Measurements from ENCODE around the gene PF4V1.

PF4V1 gene

DNA sequence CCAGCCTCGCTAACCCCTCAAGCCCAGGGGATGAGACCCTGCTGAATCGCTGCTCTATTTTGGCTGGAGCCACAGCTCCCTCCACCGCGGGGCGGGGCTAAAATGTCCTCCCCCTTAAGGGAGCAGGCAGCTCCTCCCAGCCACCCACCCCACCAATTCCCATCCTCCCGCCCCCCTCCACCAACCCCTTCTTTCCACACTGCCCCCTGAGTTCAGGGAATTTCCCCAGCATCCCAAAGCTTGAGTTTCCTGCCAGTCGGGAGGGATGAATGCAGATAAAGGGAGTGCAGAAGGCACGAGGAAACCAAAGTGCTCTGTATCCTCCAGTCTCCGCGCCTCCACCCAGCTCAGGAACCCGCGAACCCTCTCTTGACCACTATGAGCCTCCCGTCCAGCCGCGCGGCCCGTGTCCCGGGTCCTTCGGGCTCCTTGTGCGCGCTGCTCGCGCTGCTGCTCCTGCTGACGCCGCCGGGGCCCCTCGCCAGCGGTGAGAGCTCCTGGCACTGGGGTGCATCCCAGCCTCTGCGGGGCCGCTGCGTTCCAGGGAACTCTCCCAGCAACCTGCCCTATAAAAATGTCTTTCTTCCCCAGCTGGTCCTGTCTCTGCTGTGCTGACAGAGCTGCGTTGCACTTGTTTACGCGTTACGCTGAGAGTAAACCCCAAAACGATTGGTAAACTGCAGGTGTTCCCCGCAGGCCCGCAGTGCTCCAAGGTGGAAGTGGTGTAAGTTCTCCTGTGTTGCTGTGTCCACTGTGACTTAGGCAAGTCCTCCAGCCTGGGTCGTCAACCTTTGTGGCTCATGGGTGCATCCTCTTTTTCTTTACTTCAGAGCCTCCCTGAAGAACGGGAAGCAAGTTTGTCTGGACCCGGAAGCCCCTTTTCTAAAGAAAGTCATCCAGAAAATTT lies 16.5 kb upstream of the PF4V1 start, which contains the start of gene CXCL6:
Gene CXCL6, plus strand, starts transcription at position 306 of the 907 bp plus-strand sequence. Its CDS starts 73 bp downstream, at position 379.
- no peak for DNase-seq (ENCODE audit: low spot score)
- TF ChIP-seq, protein P1, sequence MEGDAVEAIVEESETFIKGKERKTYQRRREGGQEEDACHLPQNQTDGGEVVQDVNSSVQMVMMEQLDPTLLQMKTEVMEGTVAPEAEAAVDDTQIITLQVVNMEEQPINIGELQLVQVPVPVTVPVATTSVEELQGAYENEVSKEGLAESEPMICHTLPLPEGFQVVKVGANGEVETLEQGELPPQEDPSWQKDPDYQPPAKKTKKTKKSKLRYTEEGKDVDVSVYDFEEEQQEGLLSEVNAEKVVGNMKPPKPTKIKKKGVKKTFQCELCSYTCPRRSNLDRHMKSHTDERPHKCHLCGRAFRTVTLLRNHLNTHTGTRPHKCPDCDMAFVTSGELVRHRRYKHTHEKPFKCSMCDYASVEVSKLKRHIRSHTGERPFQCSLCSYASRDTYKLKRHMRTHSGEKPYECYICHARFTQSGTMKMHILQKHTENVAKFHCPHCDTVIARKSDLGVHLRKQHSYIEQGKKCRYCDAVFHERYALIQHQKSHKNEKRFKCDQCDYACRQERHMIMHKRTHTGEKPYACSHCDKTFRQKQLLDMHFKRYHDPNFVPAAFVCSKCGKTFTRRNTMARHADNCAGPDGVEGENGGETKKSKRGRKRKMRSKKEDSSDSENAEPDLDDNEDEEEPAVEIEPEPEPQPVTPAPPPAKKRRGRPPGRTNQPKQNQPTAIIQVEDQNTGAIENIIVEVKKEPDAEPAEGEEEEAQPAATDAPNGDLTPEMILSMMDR (IDR thresholded peaks at IDR 0.05; ENCODE audit: extremely low read depth, missing control alignments) = no peak

DNA sequence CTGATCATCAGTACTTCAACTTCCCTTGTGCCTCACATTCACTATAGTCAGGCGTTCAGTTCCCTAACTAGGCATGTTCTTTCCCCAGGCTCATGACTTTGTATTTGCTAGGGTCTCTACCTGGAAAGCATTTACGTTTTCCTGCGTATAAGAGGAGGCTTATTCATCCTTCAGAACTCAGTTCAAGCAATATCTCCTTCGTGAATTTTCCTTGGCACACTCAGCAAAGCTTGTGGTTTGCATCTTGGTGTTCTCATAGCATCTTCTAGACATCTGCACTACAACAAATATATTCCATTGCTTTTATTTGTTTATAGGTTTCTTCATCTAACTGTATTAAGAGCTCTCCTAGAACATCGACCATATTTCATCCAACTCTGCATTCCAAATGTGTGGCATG lies 14.0 kb upstream of the PF4V1 start:
- no peak for DNase-seq (ENCODE audit: low spot score)
- TF ChIP-seq, protein P1 (IDR thresholded peaks at IDR 0.05; ENCODE audit: extremely low read depth, missing control alignments) = no peak

DNA sequence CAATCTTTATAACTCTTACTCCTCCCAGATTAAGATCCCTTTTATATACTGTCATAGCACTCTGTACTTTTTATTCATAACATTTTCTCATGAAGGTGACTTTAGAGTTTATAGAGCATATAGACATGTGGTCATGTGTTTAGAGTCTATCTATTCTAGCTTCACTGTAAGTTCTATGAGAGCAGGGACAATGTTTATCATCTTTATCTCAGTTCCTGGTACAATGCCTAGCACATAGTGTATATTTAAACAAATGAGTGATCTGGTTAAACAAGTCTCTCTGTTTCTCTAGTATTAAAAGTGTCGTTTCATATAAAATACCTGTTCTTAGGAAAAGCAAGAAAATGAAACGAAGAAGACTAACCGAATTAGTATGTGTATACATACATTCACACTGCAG lies 13.4 kb upstream of the PF4V1 start:
- TF ChIP-seq, protein P1 (IDR thresholded peaks at IDR 0.05; ENCODE audit: extremely low read depth, missing control alignments) = no peak
- no peak for DNase-seq (ENCODE audit: low spot score)

DNA sequence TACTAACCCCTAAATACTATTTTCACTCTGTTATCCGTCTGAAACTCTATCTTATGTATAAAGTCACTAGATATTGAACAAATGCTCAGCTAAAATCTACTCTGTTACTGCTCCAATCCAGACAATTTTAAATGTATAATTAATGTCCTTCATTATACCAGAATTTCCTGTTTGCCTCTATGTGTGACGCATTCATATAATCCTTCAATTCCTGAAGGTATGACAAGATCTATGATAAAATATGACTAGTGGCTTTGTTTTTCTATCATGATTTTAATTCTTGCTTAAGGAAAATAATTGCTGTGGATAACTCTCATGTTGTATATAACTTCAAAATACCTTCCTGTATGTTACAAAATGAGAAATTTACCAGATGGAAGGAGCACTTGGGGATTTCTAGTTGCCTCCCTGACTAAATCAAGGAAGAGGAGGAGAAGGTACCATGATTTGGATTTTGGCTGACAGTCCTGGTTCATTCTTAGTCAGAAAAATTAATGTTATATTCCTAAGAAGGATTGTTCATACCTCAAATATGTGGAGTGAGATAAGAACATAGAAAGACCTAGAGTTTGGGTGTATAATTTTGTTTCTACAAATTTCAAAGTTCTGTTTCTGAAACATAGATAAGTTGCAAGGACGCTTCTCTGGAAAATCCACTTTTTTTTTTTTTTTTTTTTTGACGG lies 11.7 kb upstream of the PF4V1 start:
- TF ChIP-seq, protein P1 (IDR thresholded peaks at IDR 0.05; ENCODE audit: extremely low read depth, missing control alignments) = no peak
- DNase-seq (ENCODE audit: low spot score) = no peak

DNA sequence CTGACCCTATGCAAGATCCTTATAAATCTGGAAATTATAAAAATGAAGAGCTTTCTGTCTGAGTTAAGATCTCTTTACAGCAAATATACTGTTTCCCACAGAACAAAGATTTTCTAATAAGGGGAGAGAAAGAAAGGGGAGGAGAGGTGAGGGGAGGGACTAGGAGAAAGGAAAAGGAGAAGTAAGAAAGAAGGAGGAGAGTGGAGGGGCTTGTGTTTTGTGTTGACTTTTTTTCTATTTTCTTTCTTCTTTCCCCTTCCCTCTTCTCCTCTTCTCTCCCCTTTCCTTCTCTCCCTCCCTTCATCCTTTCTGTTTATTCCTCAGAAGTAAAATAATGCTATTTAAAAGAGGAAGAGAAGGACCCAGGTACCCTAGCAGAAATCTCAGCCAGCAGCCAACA lies 10.4 kb upstream of the PF4V1 start:
- DNase-seq (ENCODE audit: low spot score) = no peak

DNA sequence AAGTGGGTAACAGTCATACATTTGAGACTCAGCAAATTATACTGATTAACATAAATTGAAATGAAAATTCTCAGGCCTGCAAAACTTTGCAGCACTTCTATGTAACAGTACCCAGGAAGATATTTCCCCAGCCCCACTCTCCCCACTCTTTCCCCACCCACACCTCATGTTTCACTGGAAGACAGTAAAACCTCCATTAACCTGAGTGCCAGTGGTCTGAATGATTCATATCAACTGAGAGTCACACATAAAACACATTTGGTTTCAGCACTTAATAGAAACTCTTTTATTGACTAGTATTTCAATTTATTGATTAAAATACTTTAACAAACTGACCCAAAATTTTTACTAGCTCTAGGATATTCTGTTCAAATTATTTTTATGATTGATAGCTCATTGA lies 9.7 kb upstream of the PF4V1 start:
- no peak for DNase-seq (ENCODE audit: low spot score)
- TF ChIP-seq, protein P1 (IDR thresholded peaks at IDR 0.05; ENCODE audit: extremely low read depth, missing control alignments) = no peak

More for the DNA sequence above, 10.4 kb upstream of the PF4V1 start:
- TF ChIP-seq, protein P1 (IDR thresholded peaks at IDR 0.05; ENCODE audit: extremely low read depth, missing control alignments) = no peak

DNA sequence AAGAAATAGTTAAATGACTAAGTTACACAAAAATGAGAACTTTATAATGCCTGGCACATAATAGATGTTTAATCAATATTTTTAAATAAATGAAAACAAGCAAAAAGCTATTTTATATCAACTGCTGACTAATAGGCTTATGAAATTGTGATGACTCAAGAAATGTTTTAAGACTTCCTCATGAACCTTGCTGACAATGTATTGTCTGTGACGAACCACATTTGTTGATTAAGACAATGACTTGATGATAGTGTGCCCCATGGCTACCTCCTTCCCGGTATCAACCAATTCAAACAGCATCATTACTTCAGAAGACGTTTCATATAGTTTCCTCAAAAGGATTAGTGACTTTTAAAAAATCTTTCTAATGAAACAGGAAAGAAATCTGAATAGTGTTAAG lies 8.8 kb upstream of the PF4V1 start:
- TF ChIP-seq, protein P1 (IDR thresholded peaks at IDR 0.05; ENCODE audit: extremely low read depth, missing control alignments) = no peak
- no peak for DNase-seq (ENCODE audit: low spot score)

Data from GM20000 (cell line).